PC-3 (cell line): ENCODE measurements around the gene KCNJ9.

ENCODE experiments used
- CTCF ChIP-seq: fragments of 300-600 bp; sonication (generic); conservative IDR thresholded peaks from 2 replicates; pipeline ENCODE4 v1.5.1; 2017; ENCODE audit warnings: antibody characterized with exemption, low read depth, mild to moderate bottlenecking, low read length
- EZH2phosphoT487 ChIP-seq: fragments of 300-600 bp; sonication (generic); IDR thresholded peaks from 2 replicates; pipeline ENCODE4 v1.6.1; 2018; ENCODE audit warnings: mild to moderate bottlenecking, antibody characterized with exemption, low read length, borderline replicate concordance

- no peak for TF ChIP-seq EZH2phosphoT487
- TF ChIP-seq CTCF, result no peak
Measured at GRCh38 chr1:160116283-160117147, 35.2 kb downstream of the KCNJ9 start.
